Measurements from ENCODE around the gene PNPLA1. TPM values are rescaled to one million over a fixed set of nuclear protein-coding genes. Genes with fewer than 3 reads are reported as not detected.

The PNPLA1 gene
- total RNA-seq, 1 donor from 2014 or later, result 0.35 TPM

DNA sequence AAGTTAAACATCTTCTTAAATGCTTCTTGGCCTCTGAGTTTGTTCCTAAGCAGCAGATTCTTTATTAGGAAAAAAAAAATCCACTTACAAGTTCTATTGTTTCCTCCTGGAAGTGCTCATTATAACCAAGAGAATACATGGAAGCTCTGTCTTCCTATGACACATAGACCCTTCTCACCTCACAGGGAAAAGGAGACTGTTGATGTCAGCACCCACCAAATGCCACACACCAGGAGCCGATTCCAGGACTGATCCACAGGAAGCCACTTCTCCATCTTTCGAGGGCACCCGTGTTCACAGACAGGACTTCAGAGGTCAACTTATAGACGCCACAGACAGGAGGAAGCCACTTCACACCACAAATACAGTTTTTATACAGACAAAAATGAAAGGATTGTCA lies 80.2 kb downstream of the PNPLA1 start:
- no peaks in the 10 kb centered on the region for H3K9me3 ChIP-seq
- H3K4me3 ChIP-seq, result no peak overlapping the region
- DNase-seq (peak; percentile 7), ATAC-seq (no peak)
- H3K4me1 ChIP-seq, result no peaks in the 10 kb centered on the region
- TF ChIP-seq CTCF (IDR thresholded peaks at IDR 0.05), result no peak
- H3K27ac ChIP-seq, result peak overlapping the region; percentile 55
- no peaks in the 10 kb centered on the region for H3K27me3 ChIP-seq
- H3K36me3 ChIP-seq, result no peaks in the 10 kb centered on the region
- intact Hi-C loops (cut with DNase I), result no loop called here

DNA sequence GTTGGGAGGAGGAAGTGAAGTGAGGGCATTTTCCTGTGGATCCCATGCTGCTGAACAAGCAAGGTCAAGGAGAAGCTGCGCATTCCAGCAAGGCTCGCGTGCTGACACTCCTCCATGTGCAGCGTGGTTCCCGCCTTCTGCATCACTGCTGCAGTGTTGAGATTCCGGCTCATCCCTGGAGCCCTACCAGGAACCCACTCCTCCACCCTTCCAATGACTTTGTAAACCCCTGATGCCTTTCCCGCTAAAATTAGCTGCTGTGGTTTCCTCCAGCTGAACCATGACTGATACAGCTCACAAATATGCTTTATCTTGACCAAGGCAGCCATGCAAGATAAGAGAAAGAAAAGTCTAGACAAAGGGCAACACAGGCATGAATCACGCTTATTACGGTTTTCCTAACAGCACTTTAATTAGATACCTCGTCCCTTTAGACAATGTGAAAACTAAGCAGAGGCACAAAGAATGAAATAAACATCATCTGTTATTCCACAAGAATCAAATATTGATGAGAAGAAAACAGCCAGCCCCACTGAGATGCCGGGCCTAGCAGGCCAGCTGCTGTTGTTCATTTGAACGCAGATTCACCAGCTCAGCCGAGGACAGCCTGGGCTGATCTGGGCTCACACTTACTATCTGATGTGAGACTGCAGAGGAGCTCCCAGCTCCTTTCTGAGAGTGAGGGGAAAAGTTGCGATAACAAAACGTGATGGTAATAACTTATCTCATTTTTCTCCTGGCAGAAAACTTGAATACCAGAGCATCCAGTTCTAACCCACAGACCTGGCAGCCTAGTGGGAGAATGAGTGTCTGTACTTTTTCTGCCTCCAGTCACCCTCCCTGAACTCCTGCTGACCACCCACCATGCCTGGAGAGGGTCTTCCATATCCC lies 81.1 kb downstream of the PNPLA1 start:
- ATAC-seq (peak; percentile 58), DNase-seq (peak; percentile 65)
- no peak for TF ChIP-seq CTCF (IDR thresholded peaks at IDR 0.05)
- H3K9me3 ChIP-seq, result no peaks in the 10 kb centered on the region
- no peaks in the 10 kb centered on the region for H3K36me3 ChIP-seq
- H3K27me3 ChIP-seq, result no peaks in the 10 kb centered on the region
- H3K4me1 ChIP-seq, result no peaks in the 10 kb centered on the region
- peak overlapping the region; percentile 55 for H3K27ac ChIP-seq
- no peak overlapping the region for H3K4me3 ChIP-seq
- intact Hi-C loops (cut with DNase I), result no loop called here

GRCh38 chr6:36352477-36353157 lies 82.8 kb downstream of the PNPLA1 start:
- no peak for DNase-seq
- Histone ChIP-seq H3K4me1 (no peaks in the 10 kb centered on the region), H3K9me3 (no peaks in the 10 kb centered on the region), H3K36me3 (no peaks in the 10 kb centered on the region), H3K4me3 (no peak overlapping the region), H3K27ac (no peak overlapping the region), H3K27me3 (no peaks in the 10 kb centered on the region)
- no peak for ATAC-seq
- intact Hi-C loops (cut with DNase I), result no loop called here
- no peak for TF ChIP-seq CTCF (IDR thresholded peaks at IDR 0.05)

DNA sequence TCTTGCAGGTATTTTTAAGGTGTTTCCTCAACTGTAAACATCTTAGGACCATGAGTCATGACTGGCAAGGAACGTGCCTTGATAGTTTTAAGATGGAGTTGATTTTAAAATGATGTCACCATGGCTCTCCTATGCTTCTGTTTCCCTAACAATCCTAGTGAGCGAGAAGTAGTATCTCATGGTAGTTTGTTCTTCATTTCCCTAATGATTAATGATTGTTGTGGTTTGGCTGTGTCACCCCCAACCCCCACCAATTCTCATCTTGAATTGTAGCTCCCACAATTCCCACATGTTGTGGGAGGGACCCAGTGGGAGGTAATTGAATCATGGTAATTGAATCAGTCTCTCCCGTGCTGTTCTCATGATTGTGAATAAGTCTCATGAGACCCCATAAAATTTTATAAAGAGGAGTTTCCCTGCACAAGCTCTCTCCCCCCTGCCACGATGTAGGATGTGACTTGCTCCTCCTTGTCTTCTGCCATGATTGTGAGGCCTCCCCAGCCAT lies 83.6 kb downstream of the PNPLA1 start:
- intact Hi-C loops (cut with DNase I), result no loop called here
- Histone ChIP-seq H3K9me3 (no peaks in the 10 kb centered on the region), H3K27me3 (no peaks in the 10 kb centered on the region), H3K36me3 (no peaks in the 10 kb centered on the region), H3K4me3 (no peak overlapping the region), H3K27ac (no peak overlapping the region), H3K4me1 (peaks cover 3% of the 10 kb centered on the region)
- no peak for DNase-seq
- ATAC-seq, result no peak
- TF ChIP-seq CTCF (IDR thresholded peaks at IDR 0.05), result no peak

- Histone ChIP-seq H3K4me1 (peaks cover 7% of the 10 kb centered on the region), H3K27ac (no peak overlapping the region), H3K36me3 (no peaks in the 10 kb centered on the region), H3K4me3 (no peak overlapping the region), H3K27me3 (no peaks in the 10 kb centered on the region), H3K9me3 (no peaks in the 10 kb centered on the region)
- intact Hi-C loops (cut with DNase I), result no loop called here
- no peak for TF ChIP-seq CTCF (IDR thresholded peaks at IDR 0.05)
- ATAC-seq, result no peak
- no peak for DNase-seq
Measured at GRCh38 chr6:36355819-36356218, 86.0 kb downstream of the PNPLA1 start.
